ENCODE data around the gene KRTAP1-1. TPM values are rescaled to one million over a fixed set of nuclear protein-coding genes. Genes with fewer than 3 reads are reported as not detected.

KRTAP1-1 gene
- total RNA-seq, 1 experiment from 2014 or later, result not detected

- ATAC-seq (peak; percentile 61), DNase-seq (peak; percentile 81)
- peaks cover 45% of the 10 kb centered on the region for H3K4me1 ChIP-seq (ENCODE audit: insufficient read depth, low read length)
- ChIA-PET POLR2A (ENCODE audit: unreplicated experiment) (no interaction called here), CTCF (interaction anchor here (0.6 kb wide), 1 partner anchor 50 kb away, joined by 3 read pairs; no protein-coding TSS in a partner anchor)
- H3K79me2 ChIP-seq (ENCODE audit: low read length), result no peaks in the 10 kb centered on the region
- H3K27me3 ChIP-seq (ENCODE audit: low read length), result no peaks in the 10 kb centered on the region
- peak overlapping the region; percentile 28 for H3K27ac ChIP-seq (ENCODE audit: low read length)
- H3K4me3 ChIP-seq (ENCODE audit: low read length), result no peak overlapping the region
- intact Hi-C loops (cut with micrococcal nuclease), result loop anchor here (10.0 kb wide), 2 partner anchors 55 to 95 kb away; partner anchors contain the start of genes KRTAP2-3 and KRTAP2-4
- TF ChIP-seq EZH2 (IDR thresholded peaks at IDR 0.05; ENCODE audit: low read length, unreplicated experiment) (no peak), EZH2phosphoT487 (IDR thresholded peaks at IDR 0.05; ENCODE audit: borderline replicate concordance, low read length) (no peak), CTCF (conservative IDR thresholded peaks at IDR 0.05; ENCODE audit: low read depth, low read length) (no peak)
- no peaks in the 10 kb centered on the region for H3K9me3 ChIP-seq (ENCODE audit: low read length)
- H3K36me3 ChIP-seq (ENCODE audit: low read depth, low read length), result no peaks in the 10 kb centered on the region
- no peaks in the 10 kb centered on the region for H3K9me2 ChIP-seq (replicated peaks; ENCODE audit: low read length)
- H3K9ac ChIP-seq (ENCODE audit: low read length), result no peak overlapping the region
- no TSS peak for BruUV-seq (replicated peaks)
- no peak overlapping the region for H2AFZ ChIP-seq (ENCODE audit: low read length)
- peak overlapping the region; percentile 31 for H3K4me2 ChIP-seq (ENCODE audit: low read length)
- H3F3A ChIP-seq (ENCODE audit: low read length, unreplicated experiment), result peaks cover 5% of the 10 kb centered on the region
- no peaks in the 10 kb centered on the region for H4K20me1 ChIP-seq (ENCODE audit: low read length)
Measured at GRCh38 chr17:41009301-41009760, 31.9 kb downstream of the KRTAP1-1 start.

GRCh38 chr17:41008811-41009210, 32.4 kb downstream of the KRTAP1-1 start, which contains the start of gene KRTAP3-1:
KRTAP3-1 (minus strand) TSS chr17:41009128; CDS start chr17:41009074, 54 bp downstream.
- no peak for ATAC-seq
- no peak for TF ChIP-seq CTCF (conservative IDR thresholded peaks at IDR 0.05; ENCODE audit: low read depth, low read length)
- Histone ChIP-seq H3K4me3 (ENCODE audit: low read length) (no peak within 1 kb of the TSS), H4K20me1 (ENCODE audit: low read length) (no peaks in the 10 kb centered on the region), H2AFZ (ENCODE audit: low read length) (no peak within 1 kb of the TSS), H3K27me3 (ENCODE audit: low read length) (no peaks in the 10 kb centered on the region), H3K79me2 (ENCODE audit: low read length) (no peaks in the 10 kb centered on the region), H3K36me3 (ENCODE audit: low read depth, low read length) (no peaks in the 10 kb centered on the region), H3F3A (ENCODE audit: low read length, unreplicated experiment) (peaks cover 5% of the 10 kb centered on the region), H3K9me3 (ENCODE audit: low read length) (no peaks in the 10 kb centered on the region), H3K9ac (ENCODE audit: low read length) (no peak within 1 kb of the TSS), H3K9me2 (replicated peaks; ENCODE audit: low read length) (no peaks in the 10 kb centered on the region), H3K4me1 (ENCODE audit: insufficient read depth, low read length) (peaks cover 40% of the 10 kb centered on the region), H3K4me2 (ENCODE audit: low read length) (peak within 1 kb of the TSS; percentile 31), H3K27ac (ENCODE audit: low read length) (peak within 1 kb of the TSS; percentile 28)
- no peak for DNase-seq
- CTCF ChIA-PET, result no interaction called here
- no TSS peak for BruUV-seq (replicated peaks)
- POLR2A ChIA-PET (ENCODE audit: unreplicated experiment), result no interaction called here
- intact Hi-C loops (cut with micrococcal nuclease), result loop anchor here (10.0 kb wide), 2 partner anchors 56 to 94 kb away; partner anchors contain the start of genes KRTAP2-3 and KRTAP2-4

GRCh38 chr17:41004397-41004796, 36.9 kb downstream of the KRTAP1-1 start:
- Histone ChIP-seq H3K36me3 (ENCODE audit: low read depth, low read length) (no peaks in the 10 kb centered on the region), H3K4me1 (ENCODE audit: insufficient read depth, low read length) (peaks cover 32% of the 10 kb centered on the region), H2AFZ (ENCODE audit: low read length) (no peak overlapping the region), H4K20me1 (ENCODE audit: low read length) (no peaks in the 10 kb centered on the region), H3K79me2 (ENCODE audit: low read length) (no peaks in the 10 kb centered on the region), H3K27me3 (ENCODE audit: low read length) (no peaks in the 10 kb centered on the region), H3K9me2 (replicated peaks; ENCODE audit: low read length) (no peaks in the 10 kb centered on the region), H3K27ac (ENCODE audit: low read length) (no peak overlapping the region), H3F3A (ENCODE audit: low read length, unreplicated experiment) (no peaks in the 10 kb centered on the region), H3K4me2 (ENCODE audit: low read length) (no peak overlapping the region), H3K4me3 (ENCODE audit: low read length) (no peak overlapping the region), H3K9ac (ENCODE audit: low read length) (no peak overlapping the region), H3K9me3 (ENCODE audit: low read length) (no peaks in the 10 kb centered on the region)
- ATAC-seq (no peak), DNase-seq (no peak)
- TF ChIP-seq CTCF (conservative IDR thresholded peaks at IDR 0.05; ENCODE audit: low read depth, low read length) (no peak), EZH2 (IDR thresholded peaks at IDR 0.05; ENCODE audit: low read length, unreplicated experiment) (no peak), EZH2phosphoT487 (IDR thresholded peaks at IDR 0.05; ENCODE audit: borderline replicate concordance, low read length) (no peak)
- BruUV-seq (replicated peaks), result no TSS peak
- POLR2A ChIA-PET (ENCODE audit: unreplicated experiment), result no interaction called here
- CTCF ChIA-PET, result no interaction called here
- intact Hi-C loops (cut with micrococcal nuclease), result loop anchor here (10.0 kb wide), 2 partner anchors 60 to 90 kb away; partner anchors contain the start of genes KRTAP2-3 and KRTAP2-4

All from PC-3 (cell line).